Neural progenitor cell (in vitro differentiated cells): ENCODE data around the gene MTF2.

Source experiments
- EZH2 ChIP-seq: fragments of 200-600 bp; sonication (generic); IDR thresholded peaks from 2 replicates; pipeline ENCODE4 v1.6.1; 2017; ENCODE audit warnings: antibody characterized with exemption, mild to moderate bottlenecking, moderate library complexity
- TF ChIP-seq, protein P1 (sequence below): fragments of 200-600 bp; sonication (generic); IDR thresholded peaks from 2 replicates; pipeline ENCODE4 v1.5.1; 2017; ENCODE audit warnings: antibody characterized with exemption, mild to moderate bottlenecking

DNA sequence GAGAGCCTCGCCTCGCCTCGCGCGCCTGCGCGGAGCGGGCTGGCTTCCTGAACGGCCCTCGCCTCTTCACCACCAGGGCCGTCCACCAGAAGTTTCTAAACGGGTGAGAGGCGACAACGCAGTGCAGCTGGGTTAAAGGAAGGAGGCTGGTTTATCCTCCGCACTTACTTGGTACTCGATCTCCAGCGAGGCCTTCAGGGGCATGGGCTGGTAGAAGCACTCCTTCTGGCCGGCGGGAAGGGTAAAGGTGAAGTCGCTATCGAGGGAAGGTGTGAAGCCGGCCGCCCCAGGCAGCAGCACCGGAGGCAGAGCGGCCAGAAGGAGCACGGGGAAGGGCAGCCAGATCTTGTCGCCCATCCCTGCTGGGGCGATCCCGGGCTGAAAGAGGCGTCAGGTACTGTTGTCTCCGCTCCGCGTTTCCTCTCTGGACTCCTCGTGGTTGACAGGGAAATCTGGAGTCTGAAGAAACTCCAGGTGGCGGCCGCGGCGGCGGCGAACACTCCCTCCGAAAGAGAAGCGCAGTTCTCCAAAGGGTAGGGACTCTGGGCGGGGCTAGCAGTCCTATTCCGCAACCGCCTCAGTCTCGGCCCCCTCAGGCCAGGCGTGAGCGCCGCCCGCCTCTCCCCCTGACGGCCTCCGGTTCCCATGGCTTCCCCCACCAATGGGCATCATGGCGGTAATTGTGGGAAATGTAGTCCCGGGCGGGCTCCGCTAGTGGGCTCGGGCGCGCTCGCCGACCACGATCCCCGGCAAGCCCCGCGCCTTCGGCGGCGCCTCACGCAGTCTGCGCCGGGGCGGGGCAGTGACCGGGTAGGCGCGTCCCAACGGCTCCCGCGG, 101.0 kb downstream of the MTF2 start, which contains the start of gene TMED5:
- TF ChIP-seq, protein P1, sequence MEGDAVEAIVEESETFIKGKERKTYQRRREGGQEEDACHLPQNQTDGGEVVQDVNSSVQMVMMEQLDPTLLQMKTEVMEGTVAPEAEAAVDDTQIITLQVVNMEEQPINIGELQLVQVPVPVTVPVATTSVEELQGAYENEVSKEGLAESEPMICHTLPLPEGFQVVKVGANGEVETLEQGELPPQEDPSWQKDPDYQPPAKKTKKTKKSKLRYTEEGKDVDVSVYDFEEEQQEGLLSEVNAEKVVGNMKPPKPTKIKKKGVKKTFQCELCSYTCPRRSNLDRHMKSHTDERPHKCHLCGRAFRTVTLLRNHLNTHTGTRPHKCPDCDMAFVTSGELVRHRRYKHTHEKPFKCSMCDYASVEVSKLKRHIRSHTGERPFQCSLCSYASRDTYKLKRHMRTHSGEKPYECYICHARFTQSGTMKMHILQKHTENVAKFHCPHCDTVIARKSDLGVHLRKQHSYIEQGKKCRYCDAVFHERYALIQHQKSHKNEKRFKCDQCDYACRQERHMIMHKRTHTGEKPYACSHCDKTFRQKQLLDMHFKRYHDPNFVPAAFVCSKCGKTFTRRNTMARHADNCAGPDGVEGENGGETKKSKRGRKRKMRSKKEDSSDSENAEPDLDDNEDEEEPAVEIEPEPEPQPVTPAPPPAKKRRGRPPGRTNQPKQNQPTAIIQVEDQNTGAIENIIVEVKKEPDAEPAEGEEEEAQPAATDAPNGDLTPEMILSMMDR = peak; percentile 19
- no peak for TF ChIP-seq EZH2
